HepG2 (cell line): ENCODE measurements around the gene NAGS.

ENCODE experiments used
- ELF4 ChIP-seq: sonication (generic); formaldehyde crosslinking; IDR thresholded peaks from 2 replicates; pipeline ENCODE4 v1.5.0; 2020; ENCODE audit warnings: missing genetic modification reagents, mild to moderate bottlenecking, moderate library complexity, borderline replicate concordance
- MYNN ChIP-seq: sonication (generic); formaldehyde crosslinking; IDR thresholded peaks from 2 replicates; pipeline ENCODE4 v1.4.0; 2020; ENCODE audit warnings: mild to moderate bottlenecking, low read depth, missing genetic modification reagents
- POLR2A ChIP-seq, 2 experiments: IDR thresholded peaks; 2 replicates each; pipeline ENCODE4 v1.6.1; 2011; ENCODE audit warnings: low read depth in 2 of 2, low read length in 2 of 2, mild to moderate bottlenecking in 1 of 2, moderate library complexity in 1 of 2; ENCODE audit not compliant: insufficient read depth in 1 of 2
- SRSF9 ChIP-seq: fragments of 200-400 bp; formaldehyde crosslinking; IDR thresholded peaks from 2 replicates; pipeline ENCODE4 v1.6.1; 2018; ENCODE audit warnings: borderline replicate concordance, mild to moderate bottlenecking, low read depth, low read length; ENCODE audit not compliant: insufficient read depth, poor library complexity, severe bottlenecking
- TCF7L2 ChIP-seq: IDR thresholded peaks from 2 replicates; pipeline ENCODE4 v1.6.1; 2011; ENCODE audit warnings: mild to moderate bottlenecking, low read depth, low read length, moderate library complexity
- ZBTB44 ChIP-seq: sonication (generic); formaldehyde crosslinking; IDR thresholded peaks from 2 replicates; pipeline ENCODE4 v1.4.0; 2020; ENCODE audit warnings: missing genetic modification reagents
- ZFP41 ChIP-seq: sonication (generic); formaldehyde crosslinking; IDR thresholded peaks from 2 replicates; pipeline ENCODE4 v1.4.0; 2020; ENCODE audit warnings: mild to moderate bottlenecking, missing genetic modification reagents, borderline replicate concordance
- ZNF317 ChIP-seq: sonication (generic); formaldehyde crosslinking; IDR thresholded peaks from 2 replicates; pipeline ENCODE4 v1.5.0; 2020; ENCODE audit warnings: mild to moderate bottlenecking, missing genetic modification reagents
- ZNF570 ChIP-seq: sonication (generic); formaldehyde crosslinking; IDR thresholded peaks from 2 replicates; pipeline ENCODE4 v1.4.0; 2020; ENCODE audit warnings: mild to moderate bottlenecking, missing genetic modification reagents, borderline replicate concordance
- ZNF691 ChIP-seq: sonication (generic); formaldehyde crosslinking; IDR thresholded peaks from 2 replicates; pipeline ENCODE4 v1.4.0; 2020; ENCODE audit warnings: missing genetic modification reagents, low read depth, mild to moderate bottlenecking, borderline replicate concordance
- ZNF773 ChIP-seq: sonication (generic); formaldehyde crosslinking; IDR thresholded peaks from 2 replicates; pipeline ENCODE4 v1.4.0; 2020; ENCODE audit warnings: missing genetic modification reagents, borderline replicate concordance

GRCh38 chr17:44045486-44045885, 41.1 kb downstream of the NAGS start:
- no peak for TF ChIP-seq TCF7L2
- TF ChIP-seq ZNF773 (CRISPR knock-in tag) = no peak
- no peak for TF ChIP-seq ZBTB44 (CRISPR knock-in tag)
- TF ChIP-seq SRSF9 = no peak
- no peak for TF ChIP-seq POLR2A (IDR thresholded peaks at IDR 0.05; ENCODE audit: insufficient read depth in 1 of 2, low read depth in 2 of 2, low read length in 2 of 2)
- no peak for TF ChIP-seq ZFP41 (CRISPR knock-in tag)
- no peak for TF ChIP-seq MYNN
- no peak for TF ChIP-seq ZNF570
- no peak for TF ChIP-seq ZNF691 (CRISPR knock-in tag)
- TF ChIP-seq ZNF317 = no peak
- TF ChIP-seq ELF4 (CRISPR knock-in tag) = no peak
